SK-N-SH treated with all-trans-retinoic acid at 6 μM for 48 hours (cell line): ENCODE measurements around the gene TPST2.

Source experiments
- GLIS3 ChIP-seq: fragments of 250-450 bp; sonication (Bioruptor Pico); IDR thresholded peaks from 2 replicates; pipeline ENCODE4 v1.5.0; 2020; ENCODE audit warnings: mild to moderate bottlenecking, moderate library complexity
- PATZ1 ChIP-seq: fragments of 250-450 bp; sonication (Bioruptor Pico); IDR thresholded peaks from 2 replicates; pipeline ENCODE4 v1.8.0; 2020; ENCODE audit warnings: mild to moderate bottlenecking, moderate library complexity, borderline replicate concordance
- ZNF70 ChIP-seq: fragments of 450-650 bp; formaldehyde crosslinking; IDR thresholded peaks from 2 replicates; pipeline ENCODE4 v1.5.0; 2020; ENCODE audit warnings: mild to moderate bottlenecking, moderate library complexity

GRCh38 chr22:26536056-26536761, 53.7 kb downstream of the TPST2 start:
- TF ChIP-seq ZNF70 (CRISPR knock-in tag): no peak
- TF ChIP-seq GLIS3 (CRISPR knock-in tag): no peak
- no peak for TF ChIP-seq PATZ1 (CRISPR knock-in tag)
